Esophagus (tissue), 2 donors: ENCODE data around the gene NAB2. TPM values are rescaled to one million over a fixed set of nuclear protein-coding genes. Genes with fewer than 3 reads are reported as not detected.

ENCODE experiments used
- H3K27ac ChIP-seq, 2 donors: one replicate each; pipeline ENCODE4 v1.5.1; 2013; ENCODE audit warnings: low read depth in 2 of 2, mild to moderate bottlenecking in 2 of 2, inconsistent platforms in 1 of 2, low read length in 1 of 2, moderate library complexity in 1 of 2
- H3K27me3 ChIP-seq, 2 donors: one replicate each; pipeline ENCODE4 v1.6.1; 2013; ENCODE audit warnings: low read length in 2 of 2, control low read depth in 1 of 2, mild to moderate bottlenecking in 1 of 2; ENCODE audit not compliant: insufficient read depth in 2 of 2, control insufficient read depth in 1 of 2
- H3K36me3 ChIP-seq, 2 donors: one replicate each; pipeline ENCODE4 v1.6.1; 2013; ENCODE audit warnings: low read length in 1 of 2; ENCODE audit not compliant: control insufficient read depth in 2 of 2, insufficient read depth in 2 of 2
- H3K4me1 ChIP-seq, 2 donors: one replicate each; pipeline ENCODE4 v1.6.1; 2013; ENCODE audit warnings: low read length in 1 of 2; ENCODE audit not compliant: control insufficient read depth in 2 of 2, insufficient read depth in 2 of 2
- H3K4me3 ChIP-seq, 2 donors: one replicate each; pipeline ENCODE4 v1.5.1; 2013; ENCODE audit warnings: low read length in 2 of 2, mild to moderate bottlenecking in 2 of 2, low read depth in 1 of 2, moderate library complexity in 1 of 2
- H3K9me3 ChIP-seq, 2 donors: one replicate each; pipeline ENCODE4 v1.6.1; 2013; ENCODE audit warnings: mild to moderate bottlenecking in 2 of 2, low read depth in 1 of 2, low read length in 1 of 2, moderate library complexity in 1 of 2; ENCODE audit not compliant: control insufficient read depth in 2 of 2, insufficient read depth in 1 of 2
- WGBS, 2 donors: extraction: QIAGEN DNeasy Blood & Tissue Kit; methylation state at CpG; one replicate each; pipeline ENCODE4 v1.1.7; 2013; 5-methylcytosine and 5-hydroxymethylcytosine counted together
- polyA plus RNA-seq, 2 donors: library from polyadenylated mRNA; stranded (reverse); fragments of 200-250 nt; gene quantifications; one replicate each; pipeline ENCODE4 v1.2.3, GENCODE V29; 2013
- donor health status: healthy with polysubstance abuse.
- donor health status: Bipolar disorder and iron deficiency.

NAB2 gene
- polyA plus RNA-seq, 2 donors = 11.6 to 19.3 TPM

DNA sequence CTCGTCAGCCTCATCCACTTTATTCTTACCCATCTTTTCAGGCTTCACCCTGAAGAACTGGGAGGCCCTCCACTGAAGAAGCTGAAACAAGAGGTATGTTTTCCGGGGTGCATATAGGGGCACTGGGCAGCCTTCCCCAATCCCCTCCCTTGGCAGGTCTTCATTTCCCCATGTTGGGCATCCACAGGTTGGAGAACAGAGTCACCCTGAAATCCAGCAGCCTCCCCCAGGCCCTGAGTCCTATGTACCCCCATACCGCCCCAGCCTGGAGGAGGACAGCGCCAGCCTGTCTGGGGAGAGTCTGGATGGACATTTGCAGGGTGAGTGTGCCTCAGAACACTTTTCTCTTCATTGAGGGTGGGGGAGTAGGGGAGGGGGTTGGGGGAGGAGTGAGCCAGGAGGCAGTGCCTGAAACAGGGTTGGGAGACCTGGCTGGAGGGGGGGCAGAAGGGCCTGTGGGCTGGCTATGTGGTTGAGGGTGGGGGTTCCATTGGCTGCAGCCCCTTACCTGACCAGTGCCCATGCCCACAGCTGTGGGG is 4.0 kb downstream of the NAB2 start:
- Histone ChIP-seq H3K27ac (peak overlapping the region; percentile 79 to 95), H3K36me3 (peaks cover 3 to 22% of the 10 kb centered on the region in 2 donors)
- 68 to 73% methylated on average over 4 of the region's 4 CpGs for WGBS, 2 donors

GRCh38 chr12:57093415-57094207 is 4.7 kb downstream of the NAB2 start:
- H3K4me3 ChIP-seq = peak overlapping the region in 1 of 2 donors; percentile 1
- peak overlapping the region; percentile 79 to 95 for H3K27ac ChIP-seq
- 28 to 38% methylated on average over 24 of the region's 24 CpGs for WGBS, 2 donors
- no peaks in the 10 kb centered on the region for H3K27me3 ChIP-seq
- H3K36me3 ChIP-seq = peaks cover 3 to 27% of the 10 kb centered on the region in 2 donors
- no peaks in the 10 kb centered on the region for H3K9me3 ChIP-seq
- H3K4me1 ChIP-seq = peaks cover 7 to 40% of the 10 kb centered on the region in 2 donors

More for the DNA sequence above, 4.0 kb downstream of the NAB2 start:
- H3K4me1 ChIP-seq = peaks cover 7 to 39% of the 10 kb centered on the region in 2 donors
- H3K4me3 ChIP-seq = no peak overlapping the region
- H3K27me3 ChIP-seq = no peaks in the 10 kb centered on the region
- no peaks in the 10 kb centered on the region for H3K9me3 ChIP-seq

- Histone ChIP-seq H3K36me3 (peaks cover 3 to 36% of the 10 kb centered on the region in 2 donors), H3K9me3 (no peaks in the 10 kb centered on the region), H3K4me1 (peaks cover 7 to 45% of the 10 kb centered on the region in 2 donors), H3K27me3 (no peaks in the 10 kb centered on the region), H3K27ac (peak overlapping the region; percentile 79 to 95), H3K4me3 (no peak overlapping the region)
- WGBS, 2 donors = 37 to 50% methylated on average over 15 of the region's 15 CpGs
These were observed 5.6 kb downstream of the NAB2 start for GRCh38 chr12:57094208-57095160.

- peaks cover 7 to 50% of the 10 kb centered on the region in 2 donors for H3K4me1 ChIP-seq
These were observed 6.5 kb downstream of the NAB2 start for GRCh38 chr12:57095440-57095839.

GRCh38 chr12:57096099-57096572 is 7.2 kb downstream of the NAB2 start:
- Histone ChIP-seq H3K4me1 (peaks cover 5 to 43% of the 10 kb centered on the region in 2 donors), H3K27me3 (no peaks in the 10 kb centered on the region), H3K9me3 (no peaks in the 10 kb centered on the region), H3K4me3 (no peak overlapping the region), H3K36me3 (peaks cover 9 to 37% of the 10 kb centered on the region in 2 donors), H3K27ac (peak overlapping the region; percentile 79 to 95)
- 43 to 77% methylated on average over 6 of the region's 6 CpGs for WGBS, 2 donors

More at GRCh38 chr12:57095440-57095839, 6.5 kb downstream of the NAB2 start:
- H3K27ac ChIP-seq = peak overlapping the region; percentile 79 to 95
- H3K36me3 ChIP-seq = peaks cover 9 to 40% of the 10 kb centered on the region in 2 donors
- WGBS, 2 donors = 52 to 74% methylated on average over 3 of the region's 3 CpGs
- no peak overlapping the region for H3K4me3 ChIP-seq
- no peaks in the 10 kb centered on the region for H3K9me3 ChIP-seq
- no peaks in the 10 kb centered on the region for H3K27me3 ChIP-seq

- H3K36me3 ChIP-seq = peaks cover 7 to 36% of the 10 kb centered on the region in 2 donors
These were observed 8.0 kb downstream of the NAB2 start for GRCh38 chr12:57096748-57097553.

DNA sequence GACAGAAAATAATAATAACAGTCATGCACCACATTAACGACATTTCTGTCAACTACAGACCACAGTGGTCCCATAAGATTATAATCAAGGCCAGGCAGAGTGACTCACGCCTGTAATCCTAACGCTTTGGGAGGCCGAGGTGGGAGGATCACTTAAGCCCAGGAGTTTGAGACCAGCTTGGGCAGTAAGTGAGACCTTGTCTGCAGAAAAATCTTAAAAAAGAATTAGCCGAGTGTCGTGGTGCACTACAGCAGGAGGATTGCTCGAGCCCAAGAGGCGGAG is 8.6 kb downstream of the NAB2 start:
- H3K9me3 ChIP-seq = no peaks in the 10 kb centered on the region
- peaks cover 7 to 35% of the 10 kb centered on the region in 2 donors for H3K36me3 ChIP-seq
- peak overlapping the region in 1 of 2 donors; percentile 44 for H3K27ac ChIP-seq
- peaks cover 5 to 40% of the 10 kb centered on the region in 2 donors for H3K4me1 ChIP-seq
- H3K4me3 ChIP-seq = no peak overlapping the region
- no peaks in the 10 kb centered on the region for H3K27me3 ChIP-seq
- WGBS, 2 donors = 83 to 84% methylated on average over 8 of the region's 8 CpGs

More at GRCh38 chr12:57096748-57097553, 8.0 kb downstream of the NAB2 start:
- H3K27me3 ChIP-seq = no peaks in the 10 kb centered on the region
- no peaks in the 10 kb centered on the region for H3K9me3 ChIP-seq
- peaks cover 5 to 40% of the 10 kb centered on the region in 2 donors for H3K4me1 ChIP-seq
- H3K4me3 ChIP-seq = no peak overlapping the region
- peak overlapping the region; percentile 69 to 95 for H3K27ac ChIP-seq
- 67 to 81% methylated on average over 8 of the region's 8 CpGs for WGBS, 2 donors

GRCh38 chr12:57098546-57098945 is 9.6 kb downstream of the NAB2 start:
- H3K27ac ChIP-seq = peak overlapping the region; percentile 38 to 87
- no peaks in the 10 kb centered on the region for H3K9me3 ChIP-seq
- H3K4me3 ChIP-seq = no peak overlapping the region
- H3K36me3 ChIP-seq = peaks cover 7 to 33% of the 10 kb centered on the region in 2 donors
- peaks cover 5 to 36% of the 10 kb centered on the region in 2 donors for H3K4me1 ChIP-seq
- H3K27me3 ChIP-seq = no peaks in the 10 kb centered on the region
- 73 to 84% methylated on average over 1 of the region's 1 CpG for WGBS, 2 donors
